ENCODE data around the gene RSPH4A. TPM values are rescaled to one million over a fixed set of nuclear protein-coding genes. Genes with fewer than 3 reads are reported as not detected.

Gene RSPH4A
- total and polyA plus RNA-seq, 9 donors: 0.52 to 17.9 (median 2.3) TPM

- no peaks in the 10 kb centered on the region for H3K9me3 ChIP-seq
- no peaks in the 10 kb centered on the region for H3K36me3 ChIP-seq
- 4 to 23% (median 15%) methylated on average over 5 of the region's 5 CpGs for WGBS, 3 donors
- DNase-seq: peak in 2 of 5 donors; percentile 10 to 48
- TF ChIP-seq POLR2A (IDR thresholded peaks at IDR 0.05) (no peak), EP300 (IDR thresholded peaks at IDR 0.05) (no peak), CTCF (IDR thresholded peaks at IDR 0.05) (no peak)
- H3K27me3 ChIP-seq: no peaks in the 10 kb centered on the region
- H3K27ac ChIP-seq: no peak overlapping the region
- H3K4me1 ChIP-seq (ENCODE audit: insufficient read depth): peaks cover 4% of the 10 kb centered on the region
- no peak overlapping the region for H3K4me3 ChIP-seq
- intact Hi-C loops (cut with DNase I): no loop called here
Observed at GRCh38 chr6:116631379-116631990, 15.2 kb downstream of the RSPH4A start.

GRCh38 chr6:116633685-116634084, 17.4 kb downstream of the RSPH4A start:
- H3K9me3 ChIP-seq: no peaks in the 10 kb centered on the region
- no peak for DNase-seq
- intact Hi-C loops (cut with DNase I): no loop called here
- no peak for TF ChIP-seq POLR2A (IDR thresholded peaks at IDR 0.05)
- TF ChIP-seq EP300 (IDR thresholded peaks at IDR 0.05): no peak
- peaks cover 4% of the 10 kb centered on the region for H3K4me1 ChIP-seq (ENCODE audit: insufficient read depth)
- 82 to 92% (median 90%) methylated on average over 2 of the region's 2 CpGs for WGBS, 3 donors
- H3K4me3 ChIP-seq: no peak overlapping the region
- H3K27ac ChIP-seq: no peak overlapping the region
- no peaks in the 10 kb centered on the region for H3K36me3 ChIP-seq
- H3K27me3 ChIP-seq: no peaks in the 10 kb centered on the region

- intact Hi-C loops (cut with DNase I): no loop called here
- DNase-seq: no peak
- Histone ChIP-seq H3K27ac (no peak overlapping the region), H3K9me3 (no peaks in the 10 kb centered on the region), H3K4me1 (ENCODE audit: insufficient read depth) (no peaks in the 10 kb centered on the region), H3K4me3 (no peak overlapping the region), H3K36me3 (no peaks in the 10 kb centered on the region), H3K27me3 (no peaks in the 10 kb centered on the region)
- TF ChIP-seq EP300 (IDR thresholded peaks at IDR 0.05) (no peak), POLR2A (IDR thresholded peaks at IDR 0.05) (no peak), CTCF (IDR thresholded peaks at IDR 0.05) (no peak)
- WGBS, 3 donors: 5 to 24% (median 9%) methylated on average over 5 of the region's 5 CpGs
Observed at GRCh38 chr6:116648156-116648555, 31.9 kb downstream of the RSPH4A start.

GRCh38 chr6:116649129-116649528, 32.9 kb downstream of the RSPH4A start:
- Histone ChIP-seq H3K36me3 (no peaks in the 10 kb centered on the region), H3K4me1 (ENCODE audit: insufficient read depth) (no peaks in the 10 kb centered on the region), H3K27ac (no peak overlapping the region), H3K27me3 (no peaks in the 10 kb centered on the region), H3K4me3 (no peak overlapping the region), H3K9me3 (no peaks in the 10 kb centered on the region)
- intact Hi-C loops (cut with DNase I): no loop called here
- DNase-seq: no peak
- 95 to 96% (median 95%) methylated on average over 3 of the region's 3 CpGs for WGBS, 3 donors
- TF ChIP-seq POLR2A (IDR thresholded peaks at IDR 0.05) (no peak), CTCF (IDR thresholded peaks at IDR 0.05) (no peak), EP300 (IDR thresholded peaks at IDR 0.05) (no peak)

GRCh38 chr6:116651916-116652315, 35.6 kb downstream of the RSPH4A start:
- 90 to 95% (median 92%) methylated on average over 4 of the region's 4 CpGs for WGBS, 3 donors

More at GRCh38 chr6:116651916-116652315, 35.6 kb downstream of the RSPH4A start:
- intact Hi-C loops (cut with DNase I): no loop called here
- H3K9me3 ChIP-seq: no peaks in the 10 kb centered on the region
- H3K27ac ChIP-seq: no peak overlapping the region
- no peaks in the 10 kb centered on the region for H3K4me1 ChIP-seq (ENCODE audit: insufficient read depth)
- no peaks in the 10 kb centered on the region for H3K27me3 ChIP-seq
- H3K4me3 ChIP-seq: no peak overlapping the region
- TF ChIP-seq POLR2A (IDR thresholded peaks at IDR 0.05) (no peak), CTCF (IDR thresholded peaks at IDR 0.05) (no peak), EP300 (IDR thresholded peaks at IDR 0.05) (no peak)
- H3K36me3 ChIP-seq: no peaks in the 10 kb centered on the region
- no peak for DNase-seq
